HK-2 (cell line): ENCODE data around the gene ASCC3.
"Not testable (repeated sequence)": the region's sequence is repeated elsewhere in the genome, so short reads cannot be mapped to it uniquely, and the experiment has no call there.

ENCODE experiments used
- DNase-seq: peaks from one replicate; pipeline ENCODE4 v3.0.0-alpha.2; 2018; ENCODE audit not compliant: unreplicated experiment

The ASCC3 gene, protein sequence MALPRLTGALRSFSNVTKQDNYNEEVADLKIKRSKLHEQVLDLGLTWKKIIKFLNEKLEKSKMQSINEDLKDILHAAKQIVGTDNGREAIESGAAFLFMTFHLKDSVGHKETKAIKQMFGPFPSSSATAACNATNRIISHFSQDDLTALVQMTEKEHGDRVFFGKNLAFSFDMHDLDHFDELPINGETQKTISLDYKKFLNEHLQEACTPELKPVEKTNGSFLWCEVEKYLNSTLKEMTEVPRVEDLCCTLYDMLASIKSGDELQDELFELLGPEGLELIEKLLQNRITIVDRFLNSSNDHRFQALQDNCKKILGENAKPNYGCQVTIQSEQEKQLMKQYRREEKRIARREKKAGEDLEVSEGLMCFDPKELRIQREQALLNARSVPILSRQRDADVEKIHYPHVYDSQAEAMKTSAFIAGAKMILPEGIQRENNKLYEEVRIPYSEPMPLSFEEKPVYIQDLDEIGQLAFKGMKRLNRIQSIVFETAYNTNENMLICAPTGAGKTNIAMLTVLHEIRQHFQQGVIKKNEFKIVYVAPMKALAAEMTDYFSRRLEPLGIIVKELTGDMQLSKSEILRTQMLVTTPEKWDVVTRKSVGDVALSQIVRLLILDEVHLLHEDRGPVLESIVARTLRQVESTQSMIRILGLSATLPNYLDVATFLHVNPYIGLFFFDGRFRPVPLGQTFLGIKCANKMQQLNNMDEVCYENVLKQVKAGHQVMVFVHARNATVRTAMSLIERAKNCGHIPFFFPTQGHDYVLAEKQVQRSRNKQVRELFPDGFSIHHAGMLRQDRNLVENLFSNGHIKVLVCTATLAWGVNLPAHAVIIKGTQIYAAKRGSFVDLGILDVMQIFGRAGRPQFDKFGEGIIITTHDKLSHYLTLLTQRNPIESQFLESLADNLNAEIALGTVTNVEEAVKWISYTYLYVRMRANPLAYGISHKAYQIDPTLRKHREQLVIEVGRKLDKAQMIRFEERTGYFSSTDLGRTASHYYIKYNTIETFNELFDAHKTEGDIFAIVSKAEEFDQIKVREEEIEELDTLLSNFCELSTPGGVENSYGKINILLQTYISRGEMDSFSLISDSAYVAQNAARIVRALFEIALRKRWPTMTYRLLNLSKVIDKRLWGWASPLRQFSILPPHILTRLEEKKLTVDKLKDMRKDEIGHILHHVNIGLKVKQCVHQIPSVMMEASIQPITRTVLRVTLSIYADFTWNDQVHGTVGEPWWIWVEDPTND (N-terminal part only)

DNA sequence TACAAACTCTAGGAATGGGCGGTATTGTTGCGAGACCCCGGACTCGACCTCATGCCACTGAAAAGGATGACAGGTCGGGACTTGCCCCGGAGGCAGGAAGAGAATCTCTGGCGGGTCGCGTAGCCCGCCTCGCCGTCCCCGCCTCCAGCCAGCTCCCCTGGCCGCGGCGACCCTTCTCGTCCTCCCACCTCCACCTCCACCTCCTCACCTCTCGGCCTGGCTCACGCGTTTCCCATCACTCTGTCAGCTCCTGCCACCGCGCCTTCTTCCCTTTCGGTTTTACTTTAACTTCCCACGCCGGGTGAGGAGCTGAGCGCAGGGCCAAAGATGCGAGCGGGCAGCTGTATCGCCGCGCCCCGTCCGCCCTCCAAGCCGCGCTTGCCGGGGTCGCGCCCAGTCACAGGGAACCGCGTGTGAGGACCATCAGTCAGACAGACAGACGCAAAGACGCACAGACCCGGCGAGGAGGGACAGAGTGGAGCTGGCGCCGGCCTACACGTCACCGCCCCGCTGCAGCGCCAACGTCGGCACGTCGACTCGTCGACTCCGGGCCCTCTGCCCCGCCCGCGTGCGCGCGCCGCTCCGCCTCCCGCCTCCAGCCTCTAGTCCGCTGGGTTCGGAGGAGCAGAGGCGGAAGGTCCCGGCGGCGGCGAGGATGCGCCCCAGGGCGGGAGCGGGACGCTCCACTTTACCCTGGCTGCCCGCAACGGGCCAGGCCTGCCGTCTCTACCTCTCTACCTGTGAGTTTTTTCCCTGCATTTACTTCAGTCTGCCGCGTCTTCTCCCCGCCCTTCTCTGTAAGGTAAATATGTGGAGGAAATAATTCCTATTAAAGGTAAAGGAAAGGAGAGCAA, at the start of gene ASCC3:
ASCC3 (minus strand) TSS at position 477 of the 854 bp plus-strand sequence. CDS start 13,332 bp downstream, outside the sequence.
- DNase-seq = peak; percentile 95

DNA sequence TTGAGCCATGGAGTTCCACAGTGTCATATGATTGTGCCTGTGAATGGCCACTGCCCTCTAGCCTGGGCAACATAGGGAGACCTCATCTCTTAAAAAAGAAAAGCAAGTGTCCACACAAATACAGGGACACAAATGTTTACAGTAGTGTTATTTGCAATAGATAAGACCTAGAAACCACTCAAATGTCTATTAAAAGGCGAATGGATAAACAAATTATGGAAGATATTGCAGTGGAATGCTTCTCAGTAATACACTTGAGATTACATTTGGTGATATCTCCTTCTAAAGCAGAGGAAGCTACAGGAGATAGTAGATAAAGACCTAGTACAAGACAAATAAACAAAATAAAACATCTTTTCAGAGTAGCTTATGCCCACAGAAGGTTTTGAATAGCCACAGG, 44.6 kb upstream of the ASCC3 start:
- DNase-seq = no peak

DNA sequence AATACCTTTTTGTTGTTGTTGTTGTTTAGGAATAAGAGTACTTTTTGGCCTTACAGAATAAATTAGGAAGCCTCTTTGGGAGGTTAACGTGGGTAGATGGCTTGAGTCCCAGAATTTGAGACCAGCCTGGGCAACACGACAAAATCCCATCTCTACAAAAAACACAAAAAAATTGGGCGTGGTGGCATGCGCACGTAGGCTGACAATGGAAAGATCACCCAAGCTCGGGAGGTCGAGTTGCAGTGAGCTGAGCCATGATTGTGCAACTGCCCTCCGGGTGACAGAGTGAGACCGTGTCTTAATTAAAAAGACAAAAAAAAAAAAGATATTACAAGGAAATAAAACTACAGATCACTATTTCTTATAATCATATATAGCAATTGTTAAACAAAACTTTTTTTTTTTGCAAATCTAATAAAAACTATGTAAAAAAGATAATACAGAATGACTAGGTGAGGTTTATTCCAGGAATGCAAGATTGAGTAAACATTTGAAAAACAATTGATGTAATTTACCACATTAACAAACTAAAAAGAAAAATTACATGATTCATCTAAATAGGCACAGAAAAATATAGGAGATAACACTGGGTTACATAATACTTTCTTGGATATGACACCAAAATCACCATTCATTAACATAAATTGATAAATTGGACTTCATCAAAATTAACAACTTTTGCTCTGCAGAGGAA, 43.6 kb upstream of the ASCC3 start:
- DNase-seq = no peak

DNA sequence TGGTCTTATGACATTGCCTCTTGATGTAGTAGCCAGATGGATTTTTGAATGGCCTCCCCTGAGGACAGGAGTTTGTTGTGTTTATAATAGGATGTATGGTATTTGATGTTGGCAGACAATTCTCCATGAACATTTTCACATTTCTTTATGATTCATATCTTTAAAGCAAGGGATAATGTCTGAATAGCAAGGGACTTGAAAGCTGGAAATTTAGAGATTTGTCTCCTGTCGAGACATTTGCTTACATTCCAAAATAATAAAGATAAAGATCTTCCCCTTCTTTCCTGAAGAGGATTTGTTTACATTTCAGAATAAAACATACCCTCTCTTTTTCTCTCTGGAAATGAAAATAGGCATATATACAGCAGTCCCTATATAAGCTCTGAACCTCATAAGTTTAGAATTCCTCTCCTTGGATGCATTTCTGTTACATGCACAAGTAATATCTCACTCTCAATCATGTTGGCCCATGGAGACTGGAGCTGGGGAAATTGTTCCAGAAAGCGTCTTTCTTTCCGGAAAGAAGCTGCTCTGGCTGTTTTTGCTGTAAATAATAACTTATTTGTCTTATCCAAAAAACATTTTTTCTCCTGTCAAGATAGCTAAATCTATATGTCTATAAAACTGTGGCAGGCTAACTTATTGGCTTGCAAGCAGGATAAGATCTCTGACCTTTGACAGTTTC, 42.5 kb upstream of the ASCC3 start:
- no peak for DNase-seq

DNA sequence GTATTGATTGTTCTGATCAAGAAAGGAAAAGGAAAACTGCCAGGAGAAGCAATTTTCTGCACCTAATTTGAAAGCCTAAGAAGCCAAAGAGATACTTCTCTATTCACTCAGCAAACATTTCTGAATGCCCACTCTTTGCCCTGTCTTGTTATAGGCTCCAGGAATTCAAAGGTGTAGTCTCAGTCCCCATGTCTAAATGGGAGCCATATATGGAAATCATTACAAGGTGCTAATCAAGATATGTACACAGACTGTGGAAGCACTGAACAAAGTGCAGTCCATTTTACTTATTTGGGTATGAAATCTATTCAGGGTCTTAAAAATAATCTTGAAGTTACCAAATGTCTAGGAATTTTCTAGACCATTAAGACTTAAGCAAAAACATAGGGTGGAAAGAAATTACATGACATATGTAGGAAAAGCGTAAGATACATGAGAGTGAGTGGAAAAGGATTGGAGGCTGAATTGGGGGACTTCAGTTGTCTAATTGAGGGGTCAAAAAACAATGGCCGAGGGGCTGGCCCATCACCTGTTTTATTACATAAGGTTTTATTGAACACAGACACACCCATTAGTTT, 39.0 kb upstream of the ASCC3 start:
- DNase-seq = no peak

DNA sequence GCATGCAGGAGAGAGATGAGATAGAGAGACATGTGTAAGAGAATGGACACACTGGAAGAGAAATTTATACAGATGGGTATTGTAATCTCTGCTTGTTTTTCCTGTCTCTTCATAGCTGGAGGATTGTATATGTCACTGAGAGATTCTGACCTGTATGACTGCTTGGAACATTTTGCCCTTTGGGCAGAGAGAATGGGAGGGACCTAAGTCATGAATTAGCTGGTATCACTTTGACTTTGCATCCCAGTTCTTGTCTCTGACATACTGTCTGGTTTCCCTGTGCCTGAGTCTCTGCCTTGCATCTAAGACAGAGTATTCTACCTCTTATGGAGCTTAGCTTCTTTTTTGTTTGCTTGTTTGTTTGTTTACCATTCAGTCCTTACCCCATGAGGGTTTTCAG, 37.0 kb upstream of the ASCC3 start:
- DNase-seq = no peak

DNA sequence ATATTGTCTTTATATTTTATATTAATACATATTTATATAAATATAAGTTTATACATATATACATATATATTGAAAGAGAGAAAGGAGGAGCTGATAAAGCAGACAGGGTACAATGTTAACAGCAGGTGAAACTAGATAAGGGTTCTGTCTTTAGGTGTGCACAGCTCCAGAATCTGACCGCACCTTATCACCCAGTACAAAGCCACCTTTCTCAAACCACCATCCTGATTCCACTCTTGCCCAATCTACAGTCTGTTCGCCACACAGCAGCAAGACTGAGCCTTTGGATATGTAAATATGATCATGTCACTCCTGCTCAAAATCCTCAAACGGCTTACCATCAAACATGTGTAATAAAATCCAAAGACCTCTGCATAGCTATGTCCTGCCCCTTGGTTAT, 34.7 kb upstream of the ASCC3 start:
- DNase-seq = no peak

DNA sequence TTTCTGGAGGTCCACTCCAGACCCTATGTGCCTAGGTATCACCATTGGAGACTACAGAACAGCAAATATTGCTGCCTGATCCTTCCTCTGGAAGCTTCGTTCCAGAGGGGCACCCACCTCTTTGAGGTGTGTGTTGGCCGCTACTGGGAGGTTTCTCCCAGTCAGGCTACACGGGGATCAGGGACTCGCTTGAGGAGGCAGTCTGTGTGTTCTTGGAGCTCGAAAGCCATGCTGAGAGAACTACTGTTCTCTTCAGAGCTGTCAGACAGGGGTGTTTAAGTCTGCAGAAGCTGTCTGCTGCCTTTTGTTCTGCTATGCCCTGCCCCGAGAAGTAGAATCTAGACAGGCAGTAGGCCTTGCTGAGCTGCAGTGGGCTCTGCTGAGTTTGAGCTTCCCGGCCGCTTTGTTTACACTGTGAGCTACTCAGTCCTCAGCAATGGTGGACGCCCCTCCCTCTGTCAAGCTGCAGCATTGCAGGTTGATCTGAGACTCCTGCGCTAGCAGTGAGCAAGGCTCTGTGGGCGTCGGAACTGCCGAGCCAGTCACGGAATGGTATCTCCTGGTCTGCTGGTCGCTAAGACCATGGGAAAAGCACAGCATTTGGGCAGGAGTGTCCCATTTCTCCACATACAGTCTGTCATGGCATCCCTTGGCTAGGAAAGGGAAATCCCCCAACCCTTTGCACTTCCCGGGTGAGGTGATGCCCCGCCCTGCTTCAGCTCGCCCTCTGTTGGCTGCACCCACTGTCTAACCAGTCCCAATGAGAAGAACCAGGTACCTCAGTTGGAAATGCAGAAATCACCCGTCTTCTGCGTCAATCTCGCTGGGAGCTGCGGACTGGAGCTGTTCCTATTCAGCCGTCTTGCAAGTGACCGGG, 32.5 kb upstream of the ASCC3 start:
- no peak for DNase-seq

DNA sequence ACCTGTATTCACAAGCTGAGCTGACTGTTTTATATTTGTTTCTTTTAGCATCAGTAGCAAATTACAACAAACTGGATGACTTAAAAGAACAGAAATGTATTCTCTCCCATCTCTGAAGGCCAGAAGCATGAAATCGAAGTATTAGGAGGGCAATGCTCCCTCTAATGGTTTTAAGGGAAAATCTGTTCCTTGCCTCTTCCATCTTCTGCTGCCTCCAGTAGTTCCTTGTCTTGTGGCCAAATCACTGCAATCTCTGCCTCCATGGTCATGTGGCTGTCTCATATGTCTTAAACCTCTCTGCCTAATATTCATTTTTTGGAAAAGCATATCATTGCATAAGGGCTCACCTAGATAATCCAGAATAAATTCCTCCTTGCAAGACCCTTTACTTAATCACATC, 25.2 kb upstream of the ASCC3 start:
- no peak for DNase-seq

DNA sequence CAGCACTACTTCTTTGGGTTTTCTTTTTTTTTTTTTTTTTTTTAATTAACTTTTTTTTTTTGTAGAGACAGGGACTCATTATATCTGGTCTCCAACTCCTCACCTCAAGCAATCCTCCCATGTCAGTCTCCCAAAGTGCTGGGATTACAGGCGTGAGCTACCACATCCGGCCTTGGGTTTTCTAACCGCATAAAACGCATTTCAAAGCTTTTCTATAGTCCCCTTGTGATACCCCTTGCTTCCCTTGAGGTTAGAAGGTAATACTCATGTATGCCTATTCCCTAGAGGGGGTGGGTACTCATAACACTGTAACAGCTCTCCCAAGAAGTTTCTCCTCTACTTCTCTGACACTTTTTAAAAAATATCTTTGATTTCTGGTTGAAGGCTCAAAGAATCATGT, 23.9 kb upstream of the ASCC3 start:
- DNase-seq = no peak

DNA sequence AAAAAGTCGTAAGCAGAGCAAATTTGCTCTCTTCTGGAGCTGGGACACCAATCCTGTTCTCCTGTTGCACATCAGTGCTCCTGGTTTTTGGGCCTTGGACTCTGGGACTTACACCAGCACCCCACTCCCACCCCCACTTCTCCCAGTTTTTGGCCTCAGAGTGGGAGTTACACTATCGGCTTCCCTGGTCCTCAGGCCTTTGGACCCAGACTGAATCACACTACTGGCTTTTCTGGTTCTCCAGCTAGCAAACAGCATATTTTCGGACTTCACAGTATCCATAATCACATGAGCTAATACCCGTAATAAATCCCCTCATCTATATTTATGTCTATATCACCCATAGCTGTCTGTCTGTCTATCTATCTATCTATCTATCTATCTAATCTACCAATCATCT, 23.2 kb upstream of the ASCC3 start:
- no peak for DNase-seq

DNA sequence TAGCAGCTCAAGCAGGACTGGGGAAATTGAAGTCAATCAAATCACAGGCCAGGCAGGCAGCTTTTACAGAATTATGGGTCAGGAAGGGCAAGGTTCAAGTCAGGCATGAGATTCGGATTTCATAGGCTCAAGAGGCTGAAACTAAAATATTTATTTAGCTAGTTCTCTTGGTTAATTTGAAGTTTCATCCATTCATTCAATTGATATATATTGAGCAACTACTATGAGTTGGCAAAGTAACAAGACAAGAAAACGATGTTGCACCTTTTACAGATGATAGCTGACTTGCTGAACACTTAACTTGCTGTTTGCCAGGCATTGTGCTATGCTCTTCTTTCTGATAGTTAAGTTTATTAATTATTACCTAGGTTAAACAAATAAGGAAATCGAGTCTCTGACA, 20.5 kb upstream of the ASCC3 start:
- DNase-seq = no peak

DNA sequence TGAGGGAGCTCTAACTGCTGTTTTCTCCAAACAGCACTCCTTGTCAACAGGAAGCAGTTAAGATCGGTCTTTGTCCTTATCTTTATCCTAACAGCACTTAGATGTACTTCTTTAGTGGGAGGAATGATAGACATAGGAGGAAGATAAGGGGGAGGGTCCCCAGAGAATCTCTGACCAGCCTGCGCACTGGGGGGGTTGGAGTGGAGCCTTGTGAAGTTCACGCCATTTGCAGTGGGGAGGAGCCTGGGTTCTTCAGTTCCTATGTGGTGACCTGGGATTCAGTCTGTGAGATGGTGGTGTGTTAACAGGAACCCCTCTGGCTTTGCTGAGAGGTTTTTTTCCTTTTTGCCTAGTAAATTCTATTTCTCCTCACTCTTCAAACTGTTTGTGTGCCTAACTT, 18.1 kb upstream of the ASCC3 start:
- DNase-seq = no peak

DNA sequence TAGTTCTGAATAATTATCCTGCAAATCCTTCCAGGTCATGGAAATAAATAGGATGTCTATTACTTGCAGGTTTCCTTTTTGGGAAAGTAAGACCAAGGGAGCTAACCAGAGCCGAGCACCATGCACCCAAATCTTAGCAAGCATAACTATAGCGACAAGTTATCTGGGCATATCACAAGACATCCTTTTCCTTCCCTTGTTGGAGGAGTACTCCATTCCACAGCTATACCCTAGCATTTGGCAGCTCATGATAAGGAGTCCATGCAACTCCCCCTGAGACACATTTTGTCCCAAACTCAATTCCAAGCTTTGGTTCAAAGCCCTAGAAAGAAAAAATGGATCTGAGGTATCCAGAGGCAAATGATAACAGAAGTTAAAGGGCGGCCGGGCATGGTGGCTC, 16.5 kb upstream of the ASCC3 start:
- no peak for DNase-seq

DNA sequence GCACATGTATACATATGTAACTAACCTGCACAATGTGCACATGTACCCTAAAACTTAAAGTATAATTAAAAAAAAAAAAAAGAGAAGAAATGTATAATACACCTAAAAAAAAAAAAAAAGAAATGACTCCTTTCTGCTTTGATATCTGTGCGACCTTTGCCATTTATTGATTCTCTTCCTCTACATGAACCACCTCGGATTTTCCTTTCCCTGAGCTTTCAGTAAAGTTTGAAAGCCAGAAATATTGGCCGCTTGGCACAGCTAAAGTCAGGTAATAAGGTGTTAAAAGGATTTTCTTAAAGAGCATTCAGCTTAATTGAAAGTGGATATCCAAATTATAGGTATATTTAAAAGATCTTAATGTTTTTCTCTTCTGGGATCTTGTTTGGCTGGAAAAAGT, 12.6 kb upstream of the ASCC3 start:
- DNase-seq = no peak

DNA sequence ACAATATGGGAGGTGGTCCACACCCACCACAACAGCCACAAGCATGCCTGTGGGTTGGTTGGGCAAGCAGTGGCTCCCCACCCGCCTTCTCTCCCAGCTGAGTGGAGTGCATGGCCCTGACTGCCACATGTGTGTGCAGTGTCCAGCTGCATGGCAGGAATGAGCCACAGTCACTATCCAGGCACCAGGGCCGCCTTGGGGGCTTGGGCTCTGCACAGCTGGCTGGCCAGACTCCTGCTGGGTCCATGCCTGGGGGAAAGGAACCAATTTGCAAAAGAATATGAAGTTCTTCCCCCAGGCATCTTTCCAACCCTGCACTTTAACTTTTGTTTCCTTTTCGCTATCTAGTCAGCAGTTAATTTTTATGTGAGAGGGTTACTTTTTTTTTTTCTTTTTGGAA, 11.6 kb upstream of the ASCC3 start:
- no peak for DNase-seq

DNA sequence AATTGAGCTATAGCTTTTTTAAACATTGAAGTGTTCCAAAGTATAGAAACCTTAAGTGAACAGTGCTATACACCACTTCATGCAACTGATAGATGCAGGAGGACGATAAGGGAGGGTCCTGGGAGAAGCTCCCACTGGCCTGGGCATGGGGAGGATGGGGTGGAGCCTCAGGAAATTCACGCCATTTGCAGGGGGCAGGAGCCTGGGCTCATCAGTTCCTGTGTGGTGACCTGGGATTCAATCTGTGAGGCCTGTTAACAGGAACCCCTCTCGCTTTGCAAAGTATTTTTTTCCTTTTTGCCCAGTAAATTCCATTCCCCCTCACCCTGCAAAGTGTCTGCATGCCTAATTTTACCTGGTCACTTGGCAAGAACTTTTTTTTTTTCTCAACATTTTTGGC, 11.0 kb upstream of the ASCC3 start:
- no peak for DNase-seq

DNA sequence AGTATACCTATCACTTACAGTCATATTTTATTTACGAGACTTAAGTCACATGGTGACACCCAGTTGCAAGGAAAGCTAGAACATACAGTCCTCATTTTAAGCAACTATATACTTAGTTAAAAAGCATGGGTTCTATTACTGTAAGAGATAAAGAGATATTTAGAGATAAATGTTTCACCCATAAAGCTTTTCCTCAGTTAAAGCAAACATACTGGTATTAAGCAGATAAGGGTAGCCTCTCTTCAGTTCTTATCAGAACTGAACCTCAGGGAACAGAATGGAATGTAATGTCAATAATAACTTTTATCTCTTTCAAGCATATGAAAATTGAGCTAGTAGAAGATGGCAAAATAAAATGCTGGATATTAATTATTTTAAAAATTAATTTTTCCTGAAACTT, 9.9 kb upstream of the ASCC3 start:
- no peak for DNase-seq

DNA sequence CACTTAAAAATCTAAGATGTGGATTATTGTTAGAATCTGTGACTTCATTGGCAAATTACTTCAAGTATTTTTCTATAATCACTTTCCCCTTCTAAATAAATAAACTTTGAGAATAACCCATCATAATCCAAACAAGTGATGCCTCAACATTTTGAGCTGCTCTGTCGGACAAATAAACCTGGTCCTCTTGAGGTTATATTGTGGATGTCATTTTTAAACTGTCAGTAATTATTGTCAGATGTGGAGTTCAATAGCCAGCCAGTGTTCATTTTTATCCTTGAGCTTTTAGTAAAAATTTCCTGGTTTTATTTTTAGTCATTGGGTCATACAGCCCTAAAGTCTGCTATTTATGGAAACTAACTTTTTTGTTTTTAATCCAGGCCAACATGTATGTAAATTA, 9.5 kb upstream of the ASCC3 start:
- not testable (repeated sequence) for DNase-seq
